CD4-positive, alpha-beta T cell treated with Interleukin-17A for 1 hour (primary cell): ENCODE results near the gene WNT7A.

ENCODE experiments used
- DNase-seq: peaks from one replicate; pipeline ENCODE4 v3.0.0-alpha.2; 2020

Gene WNT7A

GRCh38 chr3:13825821-13826220 is 54.0 kb downstream of the WNT7A start:
- no peak for DNase-seq

- DNase-seq: no peak
Observed at GRCh38 chr3:13825311-13825579, 54.6 kb downstream of the WNT7A start.

GRCh38 chr3:13824521-13825310 is 55.2 kb downstream of the WNT7A start:
- no peak for DNase-seq

- no peak for DNase-seq
Observed at GRCh38 chr3:13823692-13824091, 56.2 kb downstream of the WNT7A start.

- DNase-seq: no peak
Observed at GRCh38 chr3:13822871-13823585, 56.8 kb downstream of the WNT7A start.

- no peak for DNase-seq
Observed at GRCh38 chr3:13822042-13822441, 57.8 kb downstream of the WNT7A start.

GRCh38 chr3:13821126-13821525 is 58.7 kb downstream of the WNT7A start:
- no peak for DNase-seq

GRCh38 chr3:13818919-13819318 is 61.0 kb downstream of the WNT7A start:
- no peak for DNase-seq

- no peak for DNase-seq
Observed at GRCh38 chr3:13815088-13815683, 64.7 kb downstream of the WNT7A start.

GRCh38 chr3:13812034-13812471 is 67.8 kb downstream of the WNT7A start:
- no peak for DNase-seq

GRCh38 chr3:13811614-13812013 is 68.3 kb downstream of the WNT7A start:
- DNase-seq: no peak

GRCh38 chr3:13808550-13808949 is 71.3 kb downstream of the WNT7A start:
- no peak for DNase-seq

GRCh38 chr3:13801361-13802204 is 78.3 kb downstream of the WNT7A start:
- no peak for DNase-seq

GRCh38 chr3:13800064-13800463 is 79.8 kb downstream of the WNT7A start:
- no peak for DNase-seq

- DNase-seq: no peak
Observed at GRCh38 chr3:13798401-13798800, 81.5 kb downstream of the WNT7A start.

GRCh38 chr3:13796701-13797460 is 83.0 kb downstream of the WNT7A start:
- DNase-seq: no peak

- no peak for DNase-seq
Observed at GRCh38 chr3:13795816-13796215, 84.1 kb downstream of the WNT7A start.

- DNase-seq: no peak
Observed at GRCh38 chr3:13794322-13794721, 85.5 kb downstream of the WNT7A start.

GRCh38 chr3:13793451-13793850 is 86.4 kb downstream of the WNT7A start:
- no peak for DNase-seq

- no peak for DNase-seq
Observed at GRCh38 chr3:13792512-13793371, 87.1 kb downstream of the WNT7A start.

GRCh38 chr3:13792051-13792490 is 87.8 kb downstream of the WNT7A start:
- no peak for DNase-seq
